NCI-H2196 (cell line): ENCODE data around the gene NRIP1.
A peak's percentile ranks its signal among the peaks of the same experiment; 100 is the strongest.

ENCODE experiments used
- DNase-seq: peaks from one replicate; lab custom pipeline; 2025; ENCODE audit not compliant: unreplicated experiment; lab: John Stamatoyannopoulos, UW

NRIP1 gene

DNA sequence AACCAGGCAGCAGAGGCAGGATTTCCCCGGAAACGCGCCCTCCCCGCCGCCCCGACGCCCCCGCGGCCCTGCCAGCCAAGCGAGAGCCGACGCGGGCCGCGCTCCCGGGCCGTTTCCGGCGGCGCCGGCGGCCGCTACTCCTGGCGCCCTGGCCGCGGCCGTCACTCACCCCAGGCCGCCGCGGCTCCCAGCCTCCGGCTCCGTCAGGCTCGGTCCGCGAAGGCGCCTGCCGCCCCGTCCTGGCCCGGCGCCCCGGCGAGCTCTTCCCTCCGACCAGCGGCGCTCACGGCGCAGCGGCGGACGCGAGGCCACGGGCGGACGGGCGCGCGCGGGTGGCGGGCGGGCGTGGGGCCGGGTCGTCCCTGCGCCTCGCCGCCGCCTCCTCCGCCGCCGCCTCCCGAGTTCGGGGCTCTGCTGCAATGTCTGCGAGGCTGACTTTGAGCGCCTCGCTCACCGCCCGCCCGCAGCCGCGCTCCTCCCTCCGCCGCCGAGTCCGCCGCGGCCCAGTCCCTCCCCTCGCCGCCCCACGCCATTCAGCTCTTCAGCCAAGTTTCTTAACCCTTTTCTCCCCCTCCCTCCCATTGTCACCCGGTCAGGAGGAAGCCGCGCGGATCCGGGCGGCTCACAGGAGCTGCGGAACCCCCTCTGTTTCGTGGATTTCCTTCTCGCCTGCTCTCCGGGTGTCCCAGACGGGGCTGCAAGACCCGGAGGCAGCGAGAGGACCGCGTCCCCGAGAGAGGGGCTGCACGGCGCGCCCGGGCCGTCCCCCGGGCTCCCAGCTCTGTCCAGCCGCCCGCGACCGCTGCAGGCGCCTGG is at the start of gene NRIP1:
Gene NRIP1, minus strand, starts transcription at position 425 of the 816 bp plus-strand sequence. CDS start 96,808 bp downstream, outside the sequence.
- peak; percentile 85 for DNase-seq

DNA sequence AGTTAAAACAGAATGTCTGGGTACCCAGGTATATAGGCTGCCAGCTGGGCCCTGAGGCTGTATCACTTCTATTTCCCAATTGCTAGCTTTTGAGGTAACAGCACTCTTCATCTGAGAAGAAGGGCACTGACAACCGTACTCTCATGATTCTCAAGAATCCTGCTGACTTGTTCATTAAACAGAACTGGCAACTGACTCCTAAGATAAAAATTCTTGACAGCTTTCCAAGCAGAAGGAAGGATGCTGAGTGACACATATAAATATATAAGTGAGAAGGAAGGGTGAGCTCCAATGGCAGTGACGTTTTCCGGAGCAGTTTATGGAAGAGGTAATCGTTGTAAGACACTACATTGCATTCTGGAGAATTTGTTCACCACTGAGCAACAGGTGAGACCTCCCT is 48.1 kb upstream of the NRIP1 start:
- no peak for DNase-seq

GRCh38 chr21:15108801-15109200 is 44.0 kb upstream of the NRIP1 start:
- no peak for DNase-seq

DNA sequence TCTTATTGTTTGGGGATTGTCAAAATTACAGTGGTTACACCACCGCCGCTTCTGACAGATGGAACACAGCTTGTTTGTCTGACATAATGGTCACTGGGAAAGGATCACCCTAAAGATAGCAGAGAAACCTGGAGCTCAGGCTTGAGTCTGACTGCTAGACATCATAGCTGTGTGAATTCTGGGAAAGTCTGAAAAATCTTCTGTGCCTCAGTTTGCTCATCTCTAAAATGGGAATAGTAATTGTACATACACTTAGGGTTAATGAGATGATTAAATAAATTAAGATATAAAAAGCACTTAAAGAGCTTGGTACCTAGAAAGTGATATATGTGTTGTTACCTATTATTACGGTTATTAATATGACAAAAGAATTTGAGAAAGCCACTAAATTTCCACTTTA is 39.7 kb upstream of the NRIP1 start:
- no peak for DNase-seq

DNA sequence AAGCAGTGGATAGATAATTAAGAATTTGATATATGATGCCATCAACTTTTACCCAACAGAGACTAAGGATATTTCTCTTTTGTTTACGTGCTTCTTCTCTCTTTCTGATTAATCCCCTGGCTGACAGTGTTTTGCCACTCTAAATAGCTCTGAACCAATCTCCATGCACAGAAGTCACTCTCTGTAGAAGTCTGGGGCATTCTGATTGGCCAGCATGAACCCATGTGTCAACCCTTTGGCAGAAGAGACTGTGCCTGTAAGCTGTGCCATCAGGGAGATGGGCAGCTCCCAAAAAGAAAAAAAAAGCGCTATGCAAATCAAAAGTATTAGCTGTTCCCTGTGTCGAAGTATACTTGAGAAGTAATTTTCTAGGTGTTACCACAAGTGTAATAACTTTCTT is 34.1 kb upstream of the NRIP1 start:
- no peak for DNase-seq

DNA sequence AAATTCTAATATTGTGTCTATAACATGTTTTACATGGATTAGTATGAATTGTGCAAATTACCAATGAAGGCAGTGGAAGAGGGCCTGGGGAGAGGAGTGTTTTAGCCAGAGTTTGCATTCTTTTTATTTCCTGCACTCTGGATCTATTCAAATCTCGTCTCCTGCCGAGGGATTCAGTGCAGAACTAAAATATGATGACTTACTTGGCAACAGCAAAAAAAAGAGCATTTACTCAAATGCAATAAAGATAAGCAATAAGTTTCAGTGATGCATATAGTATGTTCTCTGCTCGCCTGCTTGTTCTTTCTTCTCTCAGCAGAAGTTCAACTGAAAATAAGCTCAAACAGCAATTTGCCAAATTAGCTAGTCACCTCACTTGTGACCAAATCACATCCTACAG is 33.4 kb upstream of the NRIP1 start:
- DNase-seq: no peak

- DNase-seq: no peak
Measured at GRCh38 chr21:15097580-15097979, 32.8 kb upstream of the NRIP1 start.

- DNase-seq: no peak
Measured at GRCh38 chr21:15096146-15096545, 31.3 kb upstream of the NRIP1 start.

- DNase-seq: no peak
Measured at GRCh38 chr21:15095326-15095725, 30.5 kb upstream of the NRIP1 start.

- no peak for DNase-seq
Measured at GRCh38 chr21:15094706-15095105, 29.9 kb upstream of the NRIP1 start.

GRCh38 chr21:15093216-15093615 is 28.4 kb upstream of the NRIP1 start:
- no peak for DNase-seq

- DNase-seq: no peak
Measured at GRCh38 chr21:15092745-15093144, 27.9 kb upstream of the NRIP1 start.

GRCh38 chr21:15090390-15090789 is 25.6 kb upstream of the NRIP1 start:
- no peak for DNase-seq

DNA sequence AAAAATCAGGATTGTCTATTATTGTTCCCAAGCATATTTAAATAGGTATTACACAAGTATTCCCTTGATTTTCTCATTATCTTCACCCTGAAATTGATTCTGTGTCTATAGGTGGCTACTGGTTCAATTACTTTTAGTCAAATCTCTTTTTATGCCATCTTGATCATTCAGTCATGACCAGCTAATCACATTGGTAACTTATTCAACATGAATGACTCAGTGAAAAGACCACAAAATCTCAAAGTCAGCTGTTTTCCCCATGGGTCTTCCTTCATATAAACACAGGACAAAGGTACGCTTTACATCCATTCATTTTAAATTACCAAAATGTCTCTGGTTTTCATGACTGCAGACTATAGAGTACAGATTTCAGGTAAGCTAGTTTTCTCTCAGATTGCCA is 23.7 kb upstream of the NRIP1 start:
- no peak for DNase-seq

GRCh38 chr21:15084668-15085067 is 19.9 kb upstream of the NRIP1 start:
- DNase-seq: peak; percentile 56

- peak; percentile 65 for DNase-seq
Measured at GRCh38 chr21:15080526-15080925, 15.7 kb upstream of the NRIP1 start.

DNA sequence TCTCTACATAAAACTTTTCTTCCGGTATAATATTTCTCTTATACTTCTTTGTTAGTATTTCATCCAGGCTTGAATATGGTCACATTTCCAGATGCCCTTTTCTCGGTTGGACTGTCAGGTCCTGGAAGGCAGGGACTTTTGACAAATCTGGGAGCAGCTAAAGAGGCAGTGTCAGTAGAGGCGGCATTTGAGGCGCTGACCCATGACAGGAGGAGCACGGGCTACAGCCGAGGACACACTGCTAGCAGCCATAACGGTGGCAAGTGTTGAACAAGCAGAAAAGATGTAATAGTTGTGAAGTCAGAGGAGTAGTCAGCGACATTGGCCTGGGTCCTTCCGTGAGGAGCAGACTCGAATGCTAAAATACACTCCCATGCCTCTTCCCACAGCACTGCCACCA is 14.5 kb upstream of the NRIP1 start:
- no peak for DNase-seq

GRCh38 chr21:15078180-15078579 is 13.4 kb upstream of the NRIP1 start:
- no peak for DNase-seq

- DNase-seq: no peak
Measured at GRCh38 chr21:15077529-15078145, 12.8 kb upstream of the NRIP1 start.

GRCh38 chr21:15076730-15077129 is 11.9 kb upstream of the NRIP1 start:
- no peak for DNase-seq

- DNase-seq: no peak
Measured at GRCh38 chr21:15071009-15071408, 6.2 kb upstream of the NRIP1 start.

GRCh38 chr21:15066123-15066575 is 1.3 kb upstream of the NRIP1 start:
- peak; percentile 54 for DNase-seq
